Right lobe of liver (tissue), 6 donors: ENCODE measurements around the gene NAALADL2. TPM values are rescaled to one million over a fixed set of nuclear protein-coding genes. Genes with fewer than 3 reads are reported as not detected.
"Not testable (repeated sequence)": the region's sequence is repeated elsewhere in the genome, so short reads cannot be mapped to it uniquely, and the experiment has no call there.

Experiments
- ATAC-seq, 4 donors: fragments of 200-7000 bp; cut with Tn5 transposase; one replicate each; pipeline ENCODE4 v1.9.1; 2020; ENCODE audit warnings: mild to moderate bottlenecking in 4 of 4, moderate library complexity in 4 of 4
- DNase-seq, 3 donors: peaks; one replicate each; pipeline ENCODE4 v3.0.0-alpha.2; 2020
- H3K27ac ChIP-seq, 3 donors: fragments of 200-600 bp; one replicate each; pipeline ENCODE4 v1.8.0; 2022
- H3K27me3 ChIP-seq, 2 donors: fragments of 200-600 bp; one replicate each; pipeline ENCODE4 v1.8.0; 2022
- H3K36me3 ChIP-seq, 4 donors: fragments of 200-600 bp; sonication (generic) in 1 of 4; one replicate each; pipeline versions ENCODE4 v1.5.1 to v1.8.0; 2017 to 2022; ENCODE audit warnings: control low read depth in 1 of 4
- H3K4me1 ChIP-seq, 4 donors: fragments of 200-600 bp; sonication (generic) in 1 of 4; one replicate each; pipeline versions ENCODE4 v1.5.1 to v1.8.0; 2017 to 2022; ENCODE audit warnings: control low read depth in 1 of 4
- H3K4me3 ChIP-seq, 3 donors: fragments of 200-600 bp; one replicate each; pipeline ENCODE4 v1.8.0; 2022
- H3K9me3 ChIP-seq, 4 donors: fragments of 200-600 bp; sonication (generic) in 1 of 4; one replicate each; pipeline versions ENCODE4 v1.5.1 to v1.8.0; 2017 to 2022; ENCODE audit warnings: control low read depth in 1 of 4
- POLR2A ChIP-seq: fragments of 450-650 bp; IDR thresholded peaks from one replicate; pipeline ENCODE4 v1.6.1; 2017; ENCODE audit warnings: antibody characterized with exemption, mild to moderate bottlenecking
- WGBS: methylation state at CpG from one replicate; pipeline ENCODE4 v1.1.6; 2018; ENCODE audit warnings: low coverage, low lambda C conversion rate; ENCODE audit not compliant: insufficient coverage; ENCODE audit errors: missing lambda C conversion rate; 5-methylcytosine and 5-hydroxymethylcytosine counted together
- intact Hi-C, 2 donors: fragments of 100-400 bp; cut with DNase I; formaldehyde crosslinking; loops; one replicate each; pipeline versions ENCODE4 v1.11.2 to v1.14.1; 2022
- total RNA-seq, 6 experiments: library from RNA; depleted of rRNA in 2 of 6; stranded (reverse); fragments of >200 nt in 2 of 6; fragmentation: NEBNext Ultra II Directional in 3 of 6; extraction: Animal tissue kit (Norgen Biotek cat#: 25700) in 3 of 6; gene quantifications; one replicate each; pipeline versions ENCODE4 v1.1.0 to v1.2.4, GENCODE V29; 2016 to 2023
- TF ChIP-seq, protein P1 (sequence below), 4 donors: fragments of 200-600 bp in 3 of 4; fragments of 450-650 bp in 1 of 4; IDR thresholded peaks; one replicate each; pipeline versions ENCODE4 v1.5.1 to v1.8.0; 2016 to 2022; ENCODE audit warnings: antibody characterized with exemption in 4 of 4, mild to moderate bottlenecking in 2 of 4
- donor health status: DM: no; HTN: yes; CAD: no.
- donor health status: DM: no; HTN: no; CAD: no.
- donor health status: DM: no; HTN: no; CAD: no.
- donor health status: DM: no; HTN: yes; CAD: no.
- donor health status: DM: no; HTN: yes; CAD: no.

Gene NAALADL2
- total RNA-seq, 6 experiments from 2014 or later, result 0.86 to 4.9 (median 3.2) TPM

DNA sequence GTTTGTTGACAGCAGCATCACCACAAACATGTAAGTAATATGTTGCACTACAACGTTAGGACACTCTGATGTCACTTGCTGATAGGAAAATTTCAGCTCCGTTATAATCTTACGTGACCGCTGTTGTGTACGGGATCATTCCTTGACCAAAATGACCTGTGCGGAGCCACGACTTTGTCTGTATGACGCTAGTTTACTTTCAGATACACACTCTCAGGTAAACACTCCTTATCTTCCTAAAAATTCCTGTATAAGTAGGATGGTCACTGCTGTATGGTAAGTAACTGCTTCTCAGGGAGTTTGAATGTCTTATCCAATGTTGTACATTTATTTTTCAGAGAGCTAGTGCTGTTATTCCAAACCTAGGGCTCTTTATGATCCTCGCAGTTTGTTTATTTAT, 410.3 kb downstream of the NAALADL2 start:
- H3K36me3 ChIP-seq, result no peaks in the 10 kb centered on the region
- WGBS, result 87% methylated on average over 9 of the region's 9 CpGs
- H3K4me1 ChIP-seq, result no peaks in the 10 kb centered on the region
- ATAC-seq (no peak), DNase-seq (no peak)
- intact Hi-C loops, result no loop called here
- H3K9me3 ChIP-seq, result no peaks in the 10 kb centered on the region
- H3K27ac ChIP-seq, result no peak overlapping the region
- H3K27me3 ChIP-seq, result no peaks in the 10 kb centered on the region
- no peak for TF ChIP-seq POLR2A
- TF ChIP-seq, protein P1, sequence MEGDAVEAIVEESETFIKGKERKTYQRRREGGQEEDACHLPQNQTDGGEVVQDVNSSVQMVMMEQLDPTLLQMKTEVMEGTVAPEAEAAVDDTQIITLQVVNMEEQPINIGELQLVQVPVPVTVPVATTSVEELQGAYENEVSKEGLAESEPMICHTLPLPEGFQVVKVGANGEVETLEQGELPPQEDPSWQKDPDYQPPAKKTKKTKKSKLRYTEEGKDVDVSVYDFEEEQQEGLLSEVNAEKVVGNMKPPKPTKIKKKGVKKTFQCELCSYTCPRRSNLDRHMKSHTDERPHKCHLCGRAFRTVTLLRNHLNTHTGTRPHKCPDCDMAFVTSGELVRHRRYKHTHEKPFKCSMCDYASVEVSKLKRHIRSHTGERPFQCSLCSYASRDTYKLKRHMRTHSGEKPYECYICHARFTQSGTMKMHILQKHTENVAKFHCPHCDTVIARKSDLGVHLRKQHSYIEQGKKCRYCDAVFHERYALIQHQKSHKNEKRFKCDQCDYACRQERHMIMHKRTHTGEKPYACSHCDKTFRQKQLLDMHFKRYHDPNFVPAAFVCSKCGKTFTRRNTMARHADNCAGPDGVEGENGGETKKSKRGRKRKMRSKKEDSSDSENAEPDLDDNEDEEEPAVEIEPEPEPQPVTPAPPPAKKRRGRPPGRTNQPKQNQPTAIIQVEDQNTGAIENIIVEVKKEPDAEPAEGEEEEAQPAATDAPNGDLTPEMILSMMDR (IDR thresholded peaks at IDR 0.05), result no peak
- H3K4me3 ChIP-seq, result no peak overlapping the region

DNA sequence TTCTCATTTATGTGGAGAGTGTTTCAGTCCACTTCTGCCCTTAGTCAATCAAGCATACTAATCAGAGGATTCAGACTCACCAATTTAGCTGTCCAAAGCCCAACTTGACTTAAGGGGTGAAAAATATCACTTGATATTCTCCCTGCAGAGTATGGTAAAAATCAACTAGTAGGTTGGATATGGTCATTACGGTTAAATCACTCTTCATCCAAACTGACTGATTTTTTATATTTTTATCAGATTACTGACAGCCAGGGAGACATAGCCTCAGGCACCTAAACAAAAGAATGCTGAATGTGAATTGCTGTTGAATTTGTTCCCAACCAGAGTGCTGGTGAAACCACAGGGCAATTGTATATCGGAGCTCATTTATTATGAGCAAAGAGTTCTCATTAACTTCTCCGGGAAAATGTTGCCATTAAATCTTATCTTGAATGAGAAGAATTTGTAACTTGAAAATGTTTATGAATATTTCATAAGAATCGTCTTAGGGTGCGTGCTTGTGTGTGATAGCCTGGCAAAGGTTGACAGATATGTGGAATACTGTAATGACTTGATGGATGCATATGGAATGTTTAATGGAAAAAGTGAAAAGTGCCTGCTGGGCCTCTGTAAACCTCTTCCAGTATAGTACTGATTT, 411.2 kb downstream of the NAALADL2 start:
- WGBS, result 80% methylated on average over 5 of the region's 5 CpGs
- Histone ChIP-seq H3K4me3 (no peak overlapping the region), H3K27ac (no peak overlapping the region), H3K27me3 (no peaks in the 10 kb centered on the region), H3K36me3 (no peaks in the 10 kb centered on the region), H3K9me3 (no peaks in the 10 kb centered on the region), H3K4me1 (no peaks in the 10 kb centered on the region)
- ATAC-seq, result no peak
- DNase-seq, result no peak
- intact Hi-C loops, result no loop called here
- TF ChIP-seq, protein P1 (IDR thresholded peaks at IDR 0.05), result no peak
- no peak for TF ChIP-seq POLR2A

DNA sequence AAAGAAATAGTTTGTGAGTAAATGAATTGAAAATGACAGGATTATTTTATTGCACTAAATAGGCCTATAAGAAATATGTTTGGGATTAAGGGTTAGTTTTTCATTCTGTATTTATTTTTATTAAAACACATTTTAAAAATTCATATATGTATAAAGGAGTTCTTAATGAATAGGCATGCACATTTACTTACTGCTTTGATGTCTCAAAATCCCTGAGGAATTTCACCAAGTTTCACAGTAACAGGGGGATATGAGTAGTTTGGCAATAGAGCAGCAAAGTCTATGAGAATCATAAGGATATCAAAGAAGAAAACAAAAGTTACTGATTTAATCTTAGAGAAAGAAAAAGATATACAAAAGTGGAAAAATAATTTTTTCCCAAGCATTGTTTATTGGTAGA, 411.7 kb downstream of the NAALADL2 start:
- intact Hi-C loops, result no loop called here
- Histone ChIP-seq H3K27me3 (no peaks in the 10 kb centered on the region), H3K36me3 (no peaks in the 10 kb centered on the region), H3K27ac (no peak overlapping the region), H3K9me3 (no peaks in the 10 kb centered on the region), H3K4me3 (no peak overlapping the region), H3K4me1 (no peaks in the 10 kb centered on the region)
- DNase-seq (no peak), ATAC-seq (no peak)
- TF ChIP-seq, protein P1 (IDR thresholded peaks at IDR 0.05), result no peak
- no peak for TF ChIP-seq POLR2A

DNA sequence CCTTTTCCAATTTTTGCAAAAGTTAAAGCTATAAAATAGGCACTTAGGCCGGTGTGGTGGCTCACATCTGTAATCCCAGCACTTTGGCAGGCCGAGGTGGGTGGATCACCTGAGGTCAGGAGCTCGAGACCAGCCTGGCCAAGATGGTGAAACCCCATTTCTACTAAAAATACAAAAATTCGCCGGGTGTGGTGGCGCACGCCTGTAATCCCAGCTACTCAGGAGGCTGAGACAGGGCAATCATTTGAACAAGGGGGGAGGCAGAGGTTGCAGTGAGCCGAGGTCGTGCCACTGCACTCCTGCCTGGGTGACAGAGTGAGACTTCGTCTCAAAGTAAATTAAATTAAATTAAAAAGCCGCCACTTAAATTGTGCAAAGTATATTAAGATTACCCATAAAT, 412.3 kb downstream of the NAALADL2 start:
- H3K4me3 ChIP-seq, H3K27me3 ChIP-seq, H3K4me1 ChIP-seq, H3K27ac ChIP-seq, H3K36me3 ChIP-seq, intact Hi-C loops, DNase-seq, ATAC-seq, H3K9me3 ChIP-seq: not testable (repeated sequence)
- 86% methylated on average over 9 of the region's 11 CpGs for WGBS

DNA sequence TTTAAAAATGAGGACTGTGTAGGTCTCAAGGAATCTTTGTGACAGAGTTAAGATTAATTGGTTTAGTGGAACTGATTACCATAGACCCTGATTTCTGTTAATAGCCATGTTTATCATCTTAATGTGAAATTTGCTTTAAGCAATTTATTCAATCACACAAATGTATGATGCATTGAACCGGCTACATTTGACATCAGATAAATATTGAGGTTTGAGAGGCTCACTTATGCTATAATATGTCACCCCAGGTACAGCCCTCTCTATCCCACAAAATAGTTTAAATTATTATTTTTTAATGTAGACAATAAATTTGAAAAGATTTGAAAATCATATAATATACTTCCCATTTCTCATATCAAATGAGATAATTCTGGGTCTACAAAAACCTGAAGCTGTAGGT, 413.3 kb downstream of the NAALADL2 start:
- H3K4me1 ChIP-seq, result no peaks in the 10 kb centered on the region
- no peaks in the 10 kb centered on the region for H3K27me3 ChIP-seq
- WGBS, result 86% methylated on average over 1 of the region's 1 CpG
- no peak for ATAC-seq
- no peak overlapping the region for H3K27ac ChIP-seq
- TF ChIP-seq POLR2A, result no peak
- TF ChIP-seq, protein P1 (IDR thresholded peaks at IDR 0.05), result no peak
- H3K9me3 ChIP-seq, result no peaks in the 10 kb centered on the region
- intact Hi-C loops, result no loop called here
- DNase-seq, result no peak
- H3K36me3 ChIP-seq, result no peaks in the 10 kb centered on the region
- no peak overlapping the region for H3K4me3 ChIP-seq
